ENCODE data around the gene RNPC3. TPM values are rescaled to one million over a fixed set of nuclear protein-coding genes. Genes with fewer than 3 reads are reported as not detected.

RNPC3 gene
- total RNA-seq, 1 experiment from 2014 or later, result 5.6 TPM

DNA sequence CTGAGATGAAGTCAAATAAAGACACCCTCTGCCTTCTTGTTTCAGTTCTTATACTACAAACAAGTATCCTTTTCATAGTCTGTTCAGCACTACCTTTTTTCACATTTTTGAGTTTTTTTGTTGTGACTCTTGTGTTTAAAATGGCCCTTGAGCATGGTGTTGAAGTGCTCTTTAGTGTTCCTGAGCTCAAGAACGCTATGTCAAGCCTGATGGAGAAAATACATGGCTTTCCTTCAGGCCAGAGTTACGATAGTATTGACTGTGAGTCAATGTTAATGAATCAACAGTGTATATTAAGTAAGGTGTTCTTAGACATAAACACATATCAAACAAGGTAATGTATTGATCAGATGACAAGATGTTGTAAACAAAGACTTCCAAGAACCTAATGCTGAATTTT is 12.7 kb downstream of the RNPC3 start:
- intact Hi-C loops (cut with micrococcal nuclease), result no loop called here
- POLR2A ChIA-PET (ENCODE audit: unreplicated experiment), result no interaction called here
- BruUV-seq (replicated peaks), result no TSS peak

DNA sequence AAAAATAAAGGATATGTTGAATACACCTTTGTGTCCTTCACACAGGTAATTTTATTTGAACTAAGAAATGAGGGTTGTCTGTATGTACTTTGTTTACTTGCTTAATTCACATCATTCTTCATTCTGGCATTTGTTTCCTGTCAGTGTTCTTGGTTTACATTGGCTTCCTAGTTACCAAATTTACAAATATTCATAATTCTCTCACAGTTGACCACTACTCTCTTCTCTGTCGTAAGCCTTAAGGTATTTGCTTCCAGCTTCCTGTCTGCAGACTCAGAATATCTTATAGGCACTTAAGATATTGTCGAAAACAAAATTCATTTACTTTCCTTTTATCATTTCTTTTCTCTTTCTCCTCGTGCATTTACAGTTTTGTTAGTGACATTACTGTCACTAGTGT is 15.9 kb downstream of the RNPC3 start:
- Histone ChIP-seq H3K4me3 (ENCODE audit: low read length) (no peak overlapping the region), H3K27me3 (ENCODE audit: low read length) (no peaks in the 10 kb centered on the region), H3K9me2 (replicated peaks; ENCODE audit: low read length) (no peaks in the 10 kb centered on the region), H3K79me2 (ENCODE audit: low read length) (no peaks in the 10 kb centered on the region), H3K4me2 (ENCODE audit: low read length) (no peak overlapping the region), H3K27ac (ENCODE audit: low read length) (no peak overlapping the region), H3K4me1 (ENCODE audit: insufficient read depth, low read length) (no peaks in the 10 kb centered on the region), H3K9ac (ENCODE audit: low read length) (no peak overlapping the region), H3K9me3 (ENCODE audit: low read length) (no peaks in the 10 kb centered on the region), H3F3A (ENCODE audit: low read length, unreplicated experiment) (no peaks in the 10 kb centered on the region), H3K36me3 (ENCODE audit: low read depth, low read length) (peaks cover 55% of the 10 kb centered on the region), H4K20me1 (ENCODE audit: low read length) (no peaks in the 10 kb centered on the region), H2AFZ (ENCODE audit: low read length) (no peak overlapping the region)
- no peak for DNase-seq
- no peak for ATAC-seq
- CTCF ChIA-PET, result no interaction called here
- no TSS peak for BruUV-seq (replicated peaks)
- POLR2A ChIA-PET (ENCODE audit: unreplicated experiment), result no interaction called here
- TF ChIP-seq CTCF (conservative IDR thresholded peaks at IDR 0.05; ENCODE audit: low read depth, low read length) (no peak), EZH2phosphoT487 (IDR thresholded peaks at IDR 0.05; ENCODE audit: borderline replicate concordance, low read length) (no peak), EZH2 (IDR thresholded peaks at IDR 0.05; ENCODE audit: low read length, unreplicated experiment) (no peak)
- intact Hi-C loops (cut with micrococcal nuclease), result no loop called here

More for the DNA sequence above, 12.7 kb downstream of the RNPC3 start:
- TF ChIP-seq EZH2 (IDR thresholded peaks at IDR 0.05; ENCODE audit: low read length, unreplicated experiment) (no peak), EZH2phosphoT487 (IDR thresholded peaks at IDR 0.05; ENCODE audit: borderline replicate concordance, low read length) (no peak), CTCF (conservative IDR thresholded peaks at IDR 0.05; ENCODE audit: low read depth, low read length) (no peak)
- ATAC-seq (no peak), DNase-seq (no peak)
- Histone ChIP-seq H3K4me2 (ENCODE audit: low read length) (no peak overlapping the region), H2AFZ (ENCODE audit: low read length) (no peak overlapping the region), H3K79me2 (ENCODE audit: low read length) (no peaks in the 10 kb centered on the region), H3K9me2 (replicated peaks; ENCODE audit: low read length) (no peaks in the 10 kb centered on the region), H3K9ac (ENCODE audit: low read length) (no peak overlapping the region), H3K4me1 (ENCODE audit: insufficient read depth, low read length) (no peaks in the 10 kb centered on the region), H4K20me1 (ENCODE audit: low read length) (no peaks in the 10 kb centered on the region), H3F3A (ENCODE audit: low read length, unreplicated experiment) (no peaks in the 10 kb centered on the region), H3K36me3 (ENCODE audit: low read depth, low read length) (peaks cover 59% of the 10 kb centered on the region), H3K27ac (ENCODE audit: low read length) (no peak overlapping the region), H3K9me3 (ENCODE audit: low read length) (no peaks in the 10 kb centered on the region), H3K4me3 (ENCODE audit: low read length) (no peak overlapping the region), H3K27me3 (ENCODE audit: low read length) (no peaks in the 10 kb centered on the region)
- CTCF ChIA-PET, result no interaction called here

DNA sequence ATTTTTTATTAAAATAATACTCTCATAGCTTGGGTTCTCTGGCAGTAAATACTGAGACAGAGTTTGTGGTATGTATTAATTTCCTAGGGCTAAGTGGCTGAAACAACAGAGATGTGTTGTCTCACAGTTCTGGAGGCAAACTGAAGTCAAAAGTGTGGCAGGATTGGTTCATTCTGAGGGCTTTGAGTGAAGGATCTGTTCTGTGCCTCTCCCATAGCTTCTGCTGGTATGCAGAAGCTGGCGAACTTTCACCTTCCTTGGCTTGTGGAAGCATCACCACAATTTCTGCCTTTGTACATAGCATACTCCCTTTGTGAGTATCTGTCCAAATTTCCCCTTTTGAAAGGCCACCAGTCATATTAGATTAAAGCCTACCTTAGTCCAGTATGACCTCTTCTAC is 21.0 kb downstream of the RNPC3 start:
- Histone ChIP-seq H3F3A (ENCODE audit: low read length, unreplicated experiment) (no peaks in the 10 kb centered on the region), H3K27ac (ENCODE audit: low read length) (no peak overlapping the region), H3K36me3 (ENCODE audit: low read depth, low read length) (peaks cover 37% of the 10 kb centered on the region), H2AFZ (ENCODE audit: low read length) (no peak overlapping the region), H3K4me2 (ENCODE audit: low read length) (no peak overlapping the region), H3K27me3 (ENCODE audit: low read length) (no peaks in the 10 kb centered on the region), H4K20me1 (ENCODE audit: low read length) (no peaks in the 10 kb centered on the region), H3K9ac (ENCODE audit: low read length) (no peak overlapping the region), H3K4me3 (ENCODE audit: low read length) (no peak overlapping the region), H3K9me2 (replicated peaks; ENCODE audit: low read length) (no peaks in the 10 kb centered on the region), H3K79me2 (ENCODE audit: low read length) (no peaks in the 10 kb centered on the region), H3K4me1 (ENCODE audit: insufficient read depth, low read length) (no peaks in the 10 kb centered on the region), H3K9me3 (ENCODE audit: low read length) (no peaks in the 10 kb centered on the region)
- intact Hi-C loops (cut with micrococcal nuclease), result no loop called here
- ChIA-PET CTCF (no interaction called here), POLR2A (ENCODE audit: unreplicated experiment) (no interaction called here)
- no peak for ATAC-seq
- no peak for DNase-seq
- TF ChIP-seq EZH2 (IDR thresholded peaks at IDR 0.05; ENCODE audit: low read length, unreplicated experiment), result no peak
- no peak for TF ChIP-seq CTCF (conservative IDR thresholded peaks at IDR 0.05; ENCODE audit: low read depth, low read length)
- no peak for TF ChIP-seq EZH2phosphoT487 (IDR thresholded peaks at IDR 0.05; ENCODE audit: borderline replicate concordance, low read length)
- BruUV-seq (replicated peaks), result no TSS peak

All from PC-3 (cell line).